WERI-Rb-1 (cell line): Measurements from ENCODE around the gene BICDL1.

Experiments
- DNase-seq: peaks from one replicate; pipeline ENCODE4 v3.0.0-alpha.2; 2020
- H3K27ac ChIP-seq: fragments of 250-450 bp; sonication (Bioruptor Pico); 2 replicates; pipeline ENCODE4 v1.5.1; 2020; ENCODE audit warnings: mild to moderate bottlenecking, moderate library complexity
- H3K27me3 ChIP-seq: fragments of 250-450 bp; sonication (Bioruptor Pico); 2 replicates; pipeline ENCODE4 v1.5.1; 2021; ENCODE audit warnings: mild to moderate bottlenecking, low read depth, moderate library complexity; ENCODE audit not compliant: insufficient read depth, severe bottlenecking
- H3K36me3 ChIP-seq: fragments of 250-450 bp; sonication (Bioruptor Pico); 2 replicates; pipeline ENCODE4 v1.5.1; 2020; ENCODE audit warnings: mild to moderate bottlenecking, moderate library complexity
- H3K4me3 ChIP-seq: 2 replicates; pipeline ENCODE4 v1.5.1; 2011; ENCODE audit warnings: low read depth, mild to moderate bottlenecking, control low read depth, low read length
- H3K9me3 ChIP-seq: fragments of 250-450 bp; sonication (Bioruptor Pico); 2 replicates; pipeline ENCODE4 v1.5.1; 2021; ENCODE audit warnings: mild to moderate bottlenecking, moderate library complexity; ENCODE audit not compliant: severe bottlenecking
- TF ChIP-seq, protein P1 (sequence below): IDR thresholded peaks from 2 replicates; pipeline ENCODE4 v1.5.1; 2011; ENCODE audit warnings: low read depth, mild to moderate bottlenecking, control low read depth, inconsistent platforms, low read length

The BICDL1 gene

GRCh38 chr12:120125029-120125428, 136.0 kb downstream of the BICDL1 start:
- Histone ChIP-seq H3K36me3 (peaks cover 39% of the 10 kb centered on the region), H3K27me3 (no peaks in the 10 kb centered on the region), H3K27ac (no peak overlapping the region), H3K4me3 (no peak overlapping the region), H3K9me3 (no peaks in the 10 kb centered on the region)
- peak; percentile 54 for DNase-seq
- TF ChIP-seq, protein P1, sequence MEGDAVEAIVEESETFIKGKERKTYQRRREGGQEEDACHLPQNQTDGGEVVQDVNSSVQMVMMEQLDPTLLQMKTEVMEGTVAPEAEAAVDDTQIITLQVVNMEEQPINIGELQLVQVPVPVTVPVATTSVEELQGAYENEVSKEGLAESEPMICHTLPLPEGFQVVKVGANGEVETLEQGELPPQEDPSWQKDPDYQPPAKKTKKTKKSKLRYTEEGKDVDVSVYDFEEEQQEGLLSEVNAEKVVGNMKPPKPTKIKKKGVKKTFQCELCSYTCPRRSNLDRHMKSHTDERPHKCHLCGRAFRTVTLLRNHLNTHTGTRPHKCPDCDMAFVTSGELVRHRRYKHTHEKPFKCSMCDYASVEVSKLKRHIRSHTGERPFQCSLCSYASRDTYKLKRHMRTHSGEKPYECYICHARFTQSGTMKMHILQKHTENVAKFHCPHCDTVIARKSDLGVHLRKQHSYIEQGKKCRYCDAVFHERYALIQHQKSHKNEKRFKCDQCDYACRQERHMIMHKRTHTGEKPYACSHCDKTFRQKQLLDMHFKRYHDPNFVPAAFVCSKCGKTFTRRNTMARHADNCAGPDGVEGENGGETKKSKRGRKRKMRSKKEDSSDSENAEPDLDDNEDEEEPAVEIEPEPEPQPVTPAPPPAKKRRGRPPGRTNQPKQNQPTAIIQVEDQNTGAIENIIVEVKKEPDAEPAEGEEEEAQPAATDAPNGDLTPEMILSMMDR: no peak

GRCh38 chr12:120125792-120126634, 137.0 kb downstream of the BICDL1 start:
- peaks cover 49% of the 10 kb centered on the region for H3K36me3 ChIP-seq

GRCh38 chr12:120126635-120127005, 137.6 kb downstream of the BICDL1 start:
- no peak overlapping the region for H3K4me3 ChIP-seq
- no peaks in the 10 kb centered on the region for H3K27me3 ChIP-seq
- H3K36me3 ChIP-seq: peaks cover 55% of the 10 kb centered on the region
- H3K27ac ChIP-seq: no peak overlapping the region
- no peak for DNase-seq
- H3K9me3 ChIP-seq: no peaks in the 10 kb centered on the region
- TF ChIP-seq, protein P1: no peak

More at GRCh38 chr12:120125792-120126634, 137.0 kb downstream of the BICDL1 start:
- no peak overlapping the region for H3K27ac ChIP-seq
- DNase-seq: no peak
- H3K9me3 ChIP-seq: no peaks in the 10 kb centered on the region
- no peak overlapping the region for H3K4me3 ChIP-seq
- TF ChIP-seq, protein P1: no peak
- no peaks in the 10 kb centered on the region for H3K27me3 ChIP-seq

GRCh38 chr12:120130011-120130410, 141.0 kb downstream of the BICDL1 start:
- Histone ChIP-seq H3K27ac (no peak overlapping the region), H3K36me3 (peaks cover 86% of the 10 kb centered on the region), H3K27me3 (no peaks in the 10 kb centered on the region), H3K9me3 (no peaks in the 10 kb centered on the region), H3K4me3 (no peak overlapping the region)
- TF ChIP-seq, protein P1: no peak
- no peak for DNase-seq

GRCh38 chr12:120131116-120131515, 142.1 kb downstream of the BICDL1 start:
- Histone ChIP-seq H3K36me3 (peaks cover 96% of the 10 kb centered on the region), H3K27ac (no peak overlapping the region), H3K27me3 (no peaks in the 10 kb centered on the region), H3K4me3 (no peak overlapping the region), H3K9me3 (no peaks in the 10 kb centered on the region)
- TF ChIP-seq, protein P1: no peak
- DNase-seq: no peak
